ENCODE data around the gene DPF3.

DPF3 gene

GRCh38 chr14:72830786-72831594 lies 62.9 kb downstream of the DPF3 start:
- TF ChIP-seq FOXM1 (IDR thresholded peaks at IDR 0.05; ENCODE audit: borderline replicate concordance) (no peak), ZNF384 (IDR thresholded peaks at IDR 0.05) (no peak), ELF4 (IDR thresholded peaks at IDR 0.05) (no peak), HDGF (IDR thresholded peaks at IDR 0.05; ENCODE audit: borderline replicate concordance) (no peak), FOXA1 (IDR thresholded peaks at IDR 0.05) (no peak), LEF1 (IDR thresholded peaks at IDR 0.05; ENCODE audit: borderline replicate concordance) (no peak), BHLHE40 (IDR thresholded peaks at IDR 0.05; ENCODE audit: borderline replicate concordance) (no peak), SP1 (IDR thresholded peaks at IDR 0.05) (no peak), L3MBTL2 (conservative IDR thresholded peaks at IDR 0.05) (no peak), TARDBP (IDR thresholded peaks at IDR 0.05) (no peak), FOXK2 (IDR thresholded peaks at IDR 0.05) (no peak), PKNOX1 (IDR thresholded peaks at IDR 0.05) (no peak), NFRKB (IDR thresholded peaks at IDR 0.05) (no peak), CTBP1 (IDR thresholded peaks at IDR 0.05; ENCODE audit: borderline replicate concordance) (no peak), ARNT (IDR thresholded peaks at IDR 0.05) (no peak), SUZ12 (IDR thresholded peaks at IDR 0.05) (no peak)
- ChIA-PET POLR2A (no interaction called here), CTCF (no interaction called here)
- DNase-seq (ENCODE audit: extremely low spot score) = no peak

GRCh38 chr14:72830356-72830755 lies 63.5 kb downstream of the DPF3 start:
- TF ChIP-seq SP1 (IDR thresholded peaks at IDR 0.05) (no peak), TARDBP (IDR thresholded peaks at IDR 0.05) (no peak), ELF4 (IDR thresholded peaks at IDR 0.05) (no peak), LEF1 (IDR thresholded peaks at IDR 0.05; ENCODE audit: borderline replicate concordance) (no peak), PKNOX1 (IDR thresholded peaks at IDR 0.05) (no peak), HDGF (IDR thresholded peaks at IDR 0.05; ENCODE audit: borderline replicate concordance) (no peak), L3MBTL2 (conservative IDR thresholded peaks at IDR 0.05) (no peak), CTBP1 (IDR thresholded peaks at IDR 0.05; ENCODE audit: borderline replicate concordance) (no peak), ARNT (IDR thresholded peaks at IDR 0.05) (no peak), BHLHE40 (IDR thresholded peaks at IDR 0.05; ENCODE audit: borderline replicate concordance) (no peak), SUZ12 (IDR thresholded peaks at IDR 0.05) (no peak), ZNF384 (IDR thresholded peaks at IDR 0.05) (no peak), FOXA1 (IDR thresholded peaks at IDR 0.05) (no peak), FOXK2 (IDR thresholded peaks at IDR 0.05) (no peak), FOXM1 (IDR thresholded peaks at IDR 0.05; ENCODE audit: borderline replicate concordance) (no peak)
- ChIA-PET CTCF (no interaction called here), POLR2A (no interaction called here)
- DNase-seq (ENCODE audit: extremely low spot score) = no peak

- ChIA-PET CTCF (no interaction called here), POLR2A (no interaction called here)
- TF ChIP-seq L3MBTL2 (conservative IDR thresholded peaks at IDR 0.05) (no peak), SUZ12 (IDR thresholded peaks at IDR 0.05) (no peak), FOXA1 (IDR thresholded peaks at IDR 0.05) (no peak)
- no peak for DNase-seq (ENCODE audit: extremely low spot score)
These were observed 65.3 kb downstream of the DPF3 start for GRCh38 chr14:72828604-72829003.

GRCh38 chr14:72826039-72826438 lies 67.9 kb downstream of the DPF3 start:
- no peak for DNase-seq (ENCODE audit: extremely low spot score)
- ChIA-PET POLR2A (no interaction called here), CTCF (interaction anchor here (0.7 kb wide), 1 partner anchor 1020 kb away, joined by 5 read pairs; no protein-coding TSS in a partner anchor)
- TF ChIP-seq SUZ12 (IDR thresholded peaks at IDR 0.05) = no peak
- no peak for TF ChIP-seq HDGF (IDR thresholded peaks at IDR 0.05; ENCODE audit: borderline replicate concordance)
- TF ChIP-seq FOXA1 (IDR thresholded peaks at IDR 0.05) = no peak
- TF ChIP-seq FOXK2 (IDR thresholded peaks at IDR 0.05) = no peak

GRCh38 chr14:72825486-72825885 lies 68.4 kb downstream of the DPF3 start:
- POLR2A ChIA-PET = no interaction called here
- no peak for TF ChIP-seq BHLHE40 (IDR thresholded peaks at IDR 0.05; ENCODE audit: borderline replicate concordance)
- no peak for TF ChIP-seq CTBP1 (IDR thresholded peaks at IDR 0.05; ENCODE audit: borderline replicate concordance)
- no peak for TF ChIP-seq LEF1 (IDR thresholded peaks at IDR 0.05; ENCODE audit: borderline replicate concordance)
- TF ChIP-seq TARDBP (IDR thresholded peaks at IDR 0.05) = no peak
- TF ChIP-seq ELF4 (IDR thresholded peaks at IDR 0.05) = no peak
- no peak for TF ChIP-seq SP1 (IDR thresholded peaks at IDR 0.05)
- TF ChIP-seq ARNT (IDR thresholded peaks at IDR 0.05) = no peak
- no peak for TF ChIP-seq ZNF384 (IDR thresholded peaks at IDR 0.05)
- TF ChIP-seq NFRKB (IDR thresholded peaks at IDR 0.05) = no peak
- TF ChIP-seq SUZ12 (IDR thresholded peaks at IDR 0.05) = no peak
- TF ChIP-seq FOXK2 (IDR thresholded peaks at IDR 0.05) = no peak
- no peak for TF ChIP-seq FOXM1 (IDR thresholded peaks at IDR 0.05; ENCODE audit: borderline replicate concordance)
- no peak for TF ChIP-seq L3MBTL2 (conservative IDR thresholded peaks at IDR 0.05)
- TF ChIP-seq PKNOX1 (IDR thresholded peaks at IDR 0.05) = no peak
- TF ChIP-seq FOXA1 (IDR thresholded peaks at IDR 0.05) = no peak
- TF ChIP-seq HDGF (IDR thresholded peaks at IDR 0.05; ENCODE audit: borderline replicate concordance) = no peak
- CTCF ChIA-PET = no interaction called here
- no peak for DNase-seq (ENCODE audit: extremely low spot score)

- POLR2A ChIA-PET = no interaction called here
- CTCF ChIA-PET = interaction anchor here (0.5 to 0.8 kb wide), 2 partner anchors 14 to 20 kb away, joined by 3 read pairs; no protein-coding TSS in a partner anchor
- no peak for TF ChIP-seq FOXK2 (IDR thresholded peaks at IDR 0.05)
- no peak for DNase-seq (ENCODE audit: extremely low spot score)
These were observed 69.8 kb downstream of the DPF3 start for GRCh38 chr14:72824051-72824450.

Data from HEK293T (cell line).